Measurements from ENCODE around the gene KRTAP4-6. TPM values are rescaled to one million over a fixed set of nuclear protein-coding genes. Genes with fewer than 3 reads are reported as not detected.

Gene KRTAP4-6
- total and polyA plus RNA-seq, 2 of the 4 experiments (the other 2 are of a cell fraction): not detected

DNA sequence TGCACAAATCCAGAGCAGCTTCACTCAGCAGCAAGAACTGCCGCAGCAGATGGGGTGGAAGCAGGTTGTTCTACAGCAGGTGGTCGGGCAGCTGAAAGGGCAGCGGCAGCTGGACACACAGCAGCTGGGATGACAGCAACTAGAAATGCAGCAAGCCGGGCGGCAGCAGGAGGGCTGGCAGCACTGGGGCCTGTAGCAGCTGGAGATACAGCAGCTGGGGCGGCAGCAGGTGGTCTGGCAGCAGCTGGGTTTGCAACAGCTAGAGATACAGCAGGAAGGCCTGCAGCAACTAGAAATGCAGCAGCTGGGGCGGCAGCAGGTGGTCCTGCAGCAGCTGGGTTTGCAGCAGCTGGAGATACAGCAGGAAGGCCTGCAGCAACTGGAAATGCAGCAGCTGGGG lies 27.2 kb upstream of the KRTAP4-6 start:
- TF ChIP-seq NFE2L2 (IDR thresholded peaks at IDR 0.05; ENCODE audit: low read depth, low read length) (no peak), MAFK (IDR thresholded peaks at IDR 0.05; ENCODE audit: low read depth, low read length) (no peak), FOS (IDR thresholded peaks at IDR 0.05; ENCODE audit: low read depth, low read length) (no peak), CEBPB (IDR thresholded peaks at IDR 0.05; ENCODE audit: low read depth, low read length) (no peak), RCOR1 (IDR thresholded peaks at IDR 0.05; ENCODE audit: insufficient replicate concordance, low read length) (no peak), ELK1 (IDR thresholded peaks at IDR 0.05; ENCODE audit: borderline replicate concordance, low read depth, low read length) (no peak), CHD1 (IDR thresholded peaks at IDR 0.05; ENCODE audit: low read depth, low read length) (no peak), RFX5 (IDR thresholded peaks at IDR 0.05; ENCODE audit: low read depth, low read length) (no peak), MAZ (IDR thresholded peaks at IDR 0.05; ENCODE audit: borderline replicate concordance, low read depth, low read length) (no peak), SMC3 (IDR thresholded peaks at IDR 0.05; ENCODE audit: low read depth, low read length) (no peak), USF2 (IDR thresholded peaks at IDR 0.05; ENCODE audit: low read depth, low read length) (no peak), BHLHE40 (IDR thresholded peaks at IDR 0.05; ENCODE audit: low read depth, low read length) (no peak)
- TF ChIP-seq, protein P1, sequence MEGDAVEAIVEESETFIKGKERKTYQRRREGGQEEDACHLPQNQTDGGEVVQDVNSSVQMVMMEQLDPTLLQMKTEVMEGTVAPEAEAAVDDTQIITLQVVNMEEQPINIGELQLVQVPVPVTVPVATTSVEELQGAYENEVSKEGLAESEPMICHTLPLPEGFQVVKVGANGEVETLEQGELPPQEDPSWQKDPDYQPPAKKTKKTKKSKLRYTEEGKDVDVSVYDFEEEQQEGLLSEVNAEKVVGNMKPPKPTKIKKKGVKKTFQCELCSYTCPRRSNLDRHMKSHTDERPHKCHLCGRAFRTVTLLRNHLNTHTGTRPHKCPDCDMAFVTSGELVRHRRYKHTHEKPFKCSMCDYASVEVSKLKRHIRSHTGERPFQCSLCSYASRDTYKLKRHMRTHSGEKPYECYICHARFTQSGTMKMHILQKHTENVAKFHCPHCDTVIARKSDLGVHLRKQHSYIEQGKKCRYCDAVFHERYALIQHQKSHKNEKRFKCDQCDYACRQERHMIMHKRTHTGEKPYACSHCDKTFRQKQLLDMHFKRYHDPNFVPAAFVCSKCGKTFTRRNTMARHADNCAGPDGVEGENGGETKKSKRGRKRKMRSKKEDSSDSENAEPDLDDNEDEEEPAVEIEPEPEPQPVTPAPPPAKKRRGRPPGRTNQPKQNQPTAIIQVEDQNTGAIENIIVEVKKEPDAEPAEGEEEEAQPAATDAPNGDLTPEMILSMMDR (conservative IDR thresholded peaks at IDR 0.05; ENCODE audit: low read depth, low read length): no peak
- H2BK15ac ChIP-seq (ENCODE audit: low read depth, low read length): no peak overlapping the region
- no peak overlapping the region for H2AFZ ChIP-seq (replicated peaks; ENCODE audit: low read length, poor library complexity)
- intact Hi-C loops (cut with micrococcal nuclease) (no loop called here), in situ Hi-C loops (cut with MboI; ENCODE audit: low sequenced_read_pairs) (no loop called here), dilution Hi-C loops (cut with HindIII; ENCODE audit: low sequenced_read_pairs, unreplicated experiment) (no loop called here)
- H3K79me1 ChIP-seq (ENCODE audit: low read depth in 1 of 2, low read length in 2 of 2): no peaks in the 10 kb centered on the region
- no peak overlapping the region for H3K14ac ChIP-seq (replicated peaks; ENCODE audit: low read depth, low read length)
- no peak overlapping the region for H2BK5ac ChIP-seq (ENCODE audit: low read depth, low read length, poor library complexity, severe bottlenecking)
- 63% methylated on average over 4 of the region's 7 CpGs; no CpG with 5 or more reads in 1 of the 2 experiments for WGBS, 2 experiments (ENCODE audit: extremely low coverage in 2 of 2, insufficient read length in 1 of 2)
- no peaks in the 10 kb centered on the region for H3K27me3 ChIP-seq (ENCODE audit: control insufficient read depth, insufficient read depth, low read length)
- no peaks in the 10 kb centered on the region for H4K20me1 ChIP-seq (ENCODE audit: insufficient read depth, low read length)
- ChIA-PET POLR2A (ENCODE audit: unreplicated experiment) (no interaction called here), CTCF (no interaction called here)
- no peak overlapping the region for H3K4me2 ChIP-seq (ENCODE audit: low read depth, low read length)
- H3K36me3 ChIP-seq (ENCODE audit: control insufficient read depth, insufficient read depth, low read length): no peaks in the 10 kb centered on the region
- no peak overlapping the region for H3K56ac ChIP-seq (ENCODE audit: extremely low read depth, insufficient read depth, low read length)
- no peak overlapping the region for H2AK5ac ChIP-seq (ENCODE audit: low read depth, low read length)
- H3K9ac ChIP-seq (ENCODE audit: low read depth, low read length): no peak overlapping the region
- H3K9me3 ChIP-seq (ENCODE audit: control insufficient read depth, insufficient read depth, low read length): no peaks in the 10 kb centered on the region
- BruUV-seq (replicated peaks): no TSS peak
- no peak overlapping the region for H3K27ac ChIP-seq (ENCODE audit: insufficient read depth, low read length)
- H3K18ac ChIP-seq (ENCODE audit: low read depth, low read length): no peak overlapping the region
- no peak overlapping the region for H4K8ac ChIP-seq (ENCODE audit: low read depth in 2 of 2, low read length in 2 of 2)
- no peak overlapping the region for H2AK9ac ChIP-seq (replicated peaks; ENCODE audit: low read depth, low read length, poor library complexity)
- H2BK120ac ChIP-seq (ENCODE audit: low read depth, low read length): no peak overlapping the region
- H3K9me1 ChIP-seq (ENCODE audit: insufficient read depth, low read length): no peaks in the 10 kb centered on the region
- H2BK20ac ChIP-seq (ENCODE audit: low read depth, low read length): no peak overlapping the region
- no peak overlapping the region for H4K91ac ChIP-seq (ENCODE audit: insufficient read depth, low read depth, low read length)
- no peak overlapping the region for H3K23ac ChIP-seq (ENCODE audit: low read depth, low read length)
- no peak overlapping the region for H3K4me3 ChIP-seq (ENCODE audit: insufficient read depth, low read depth, low read length)
- H4K5ac ChIP-seq (ENCODE audit: low read depth, low read length): no peak overlapping the region
- ATAC-seq (ENCODE audit: low read depth) (no peak), DNase-seq (no peak)
- H3K4ac ChIP-seq (ENCODE audit: low read depth, low read length): no peak overlapping the region
- H3K4me1 ChIP-seq (ENCODE audit: control insufficient read depth, insufficient read depth, low read length): no peaks in the 10 kb centered on the region
